ENCODE results near the gene HMX2. TPM values are rescaled to one million over a fixed set of nuclear protein-coding genes. Genes with fewer than 3 reads are reported as not detected.

HMX2 gene
- total RNA-seq, 2 donors from 2014 or later = not detected

- no peak for DNase-seq (ENCODE audit: low spot score)
- intact Hi-C loops (cut with DNase I) = no loop called here
Observed at GRCh38 chr10:123136221-123136805, 11.6 kb upstream of the HMX2 start.

DNA sequence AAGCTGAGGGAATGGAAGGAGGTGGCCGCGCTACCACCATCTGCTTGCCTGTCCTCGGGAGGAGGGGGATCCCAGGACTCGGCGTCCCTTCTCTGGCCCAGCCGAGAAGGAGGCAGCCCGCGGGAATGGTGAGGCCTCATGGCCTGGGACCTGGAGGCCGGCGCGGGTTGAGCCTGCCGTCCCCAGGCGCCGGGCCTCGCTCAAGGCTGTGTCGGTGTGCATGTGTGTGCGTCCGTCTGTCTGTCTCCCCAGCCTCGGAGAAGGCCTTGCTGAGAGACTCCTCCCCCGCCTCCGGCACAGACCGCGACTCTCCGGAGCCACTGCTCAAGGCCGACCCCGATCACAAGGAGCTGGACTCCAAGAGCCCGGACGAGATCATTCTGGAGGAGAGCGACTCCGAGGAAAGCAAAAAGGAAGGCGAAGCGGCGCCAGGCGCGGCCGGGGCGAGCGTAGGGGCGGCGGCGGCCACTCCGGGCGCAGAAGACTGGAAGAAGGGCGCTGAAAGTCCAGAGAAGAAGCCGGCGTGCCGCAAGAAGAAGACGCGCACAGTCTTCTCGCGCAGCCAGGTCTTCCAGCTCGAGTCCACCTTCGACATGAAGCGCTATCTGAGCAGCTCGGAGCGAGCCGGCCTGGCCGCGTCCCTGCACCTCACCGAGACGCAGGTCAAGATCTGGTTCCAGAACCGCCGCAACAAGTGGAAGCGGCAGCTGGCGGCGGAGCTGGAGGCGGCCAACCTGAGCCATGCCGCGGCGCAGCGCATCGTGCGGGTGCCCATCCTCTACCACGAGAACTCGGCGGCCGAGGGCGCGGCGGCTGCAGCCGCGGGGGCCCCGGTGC is 10.9 kb upstream of the HMX2 start:
- intact Hi-C loops (cut with DNase I) = no loop called here
- peak; percentile 82 for DNase-seq (ENCODE audit: low spot score)

GRCh38 chr10:123139165-123139520 is 8.8 kb upstream of the HMX2 start:
- intact Hi-C loops (cut with DNase I) = no loop called here

GRCh38 chr10:123139521-123140163 is 8.3 kb upstream of the HMX2 start:
- intact Hi-C loops (cut with DNase I) = no loop called here
- DNase-seq (ENCODE audit: low spot score) = no peak

More at GRCh38 chr10:123139165-123139520, 8.8 kb upstream of the HMX2 start:
- DNase-seq (ENCODE audit: low spot score) = no peak

DNA sequence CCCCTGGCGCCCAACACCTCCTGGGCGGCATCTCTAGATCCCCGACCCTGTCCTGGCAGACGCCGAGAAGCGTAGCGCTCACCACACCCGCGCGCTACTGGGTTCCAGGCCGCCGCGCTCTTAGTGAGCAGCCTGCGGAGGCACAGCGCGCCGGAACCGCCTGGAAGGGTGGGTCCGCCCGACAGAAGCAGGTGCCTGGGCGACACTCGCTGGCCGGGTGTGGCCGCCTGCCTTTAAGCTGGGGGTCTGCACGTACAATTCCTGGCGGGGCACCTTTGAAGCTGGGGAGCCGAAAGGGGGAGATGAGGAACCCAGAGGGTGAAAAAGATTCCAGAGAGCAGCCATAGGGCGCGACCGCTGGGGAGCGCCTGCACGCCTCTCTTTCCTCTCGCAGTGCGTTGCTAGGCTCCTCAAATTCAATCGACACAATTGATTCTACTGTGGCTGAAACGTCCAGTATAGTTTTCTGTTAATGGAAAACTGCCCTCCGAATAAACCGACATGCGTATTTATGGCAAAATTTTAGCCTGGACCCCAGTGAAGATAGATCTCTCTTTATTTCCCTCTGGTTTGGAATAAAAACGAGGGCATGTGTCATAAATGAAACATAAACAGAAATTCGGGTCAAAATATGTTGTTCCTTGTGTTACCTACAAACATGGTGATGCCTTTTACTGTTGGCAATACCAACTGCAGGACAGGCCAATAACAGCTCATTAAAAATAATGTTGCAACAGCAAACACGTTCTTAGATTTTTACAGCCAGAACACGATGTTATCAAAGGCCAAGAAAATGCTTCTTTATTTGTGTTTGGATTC is 7.6 kb upstream of the HMX2 start:
- intact Hi-C loops (cut with DNase I) = no loop called here
- no peak for DNase-seq (ENCODE audit: low spot score)

DNA sequence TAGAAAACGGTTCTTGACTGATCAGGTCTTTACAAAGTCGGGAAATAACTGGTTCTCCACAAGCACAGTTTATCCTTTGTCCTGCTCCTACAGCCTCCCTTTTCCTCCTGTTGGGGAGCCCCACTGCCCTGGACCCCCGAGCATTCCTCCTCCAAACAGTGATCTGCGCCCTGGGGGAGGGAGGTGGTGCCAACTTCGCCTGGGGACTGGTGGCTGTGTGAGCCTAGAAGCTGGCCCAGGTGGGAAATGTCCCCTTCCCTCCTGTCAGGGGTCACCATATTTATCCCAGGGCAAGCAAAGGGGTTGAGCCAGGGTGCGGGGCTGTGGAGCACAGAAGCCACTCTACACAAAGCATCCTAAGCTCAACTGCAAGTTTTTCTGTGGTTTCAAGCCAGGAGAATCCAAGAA is 6.9 kb upstream of the HMX2 start:
- intact Hi-C loops (cut with DNase I) = no loop called here
- DNase-seq (ENCODE audit: low spot score) = no peak

- DNase-seq (ENCODE audit: low spot score) = no peak
- intact Hi-C loops (cut with DNase I) = no loop called here
Observed at GRCh38 chr10:123141791-123142700, 5.9 kb upstream of the HMX2 start.

GRCh38 chr10:123142701-123143161 is 5.2 kb upstream of the HMX2 start:
- DNase-seq (ENCODE audit: low spot score) = no peak
- intact Hi-C loops (cut with DNase I) = no loop called here

GRCh38 chr10:123143162-123143824 is 4.6 kb upstream of the HMX2 start:
- no peak for DNase-seq (ENCODE audit: low spot score)
- intact Hi-C loops (cut with DNase I) = no loop called here

DNA sequence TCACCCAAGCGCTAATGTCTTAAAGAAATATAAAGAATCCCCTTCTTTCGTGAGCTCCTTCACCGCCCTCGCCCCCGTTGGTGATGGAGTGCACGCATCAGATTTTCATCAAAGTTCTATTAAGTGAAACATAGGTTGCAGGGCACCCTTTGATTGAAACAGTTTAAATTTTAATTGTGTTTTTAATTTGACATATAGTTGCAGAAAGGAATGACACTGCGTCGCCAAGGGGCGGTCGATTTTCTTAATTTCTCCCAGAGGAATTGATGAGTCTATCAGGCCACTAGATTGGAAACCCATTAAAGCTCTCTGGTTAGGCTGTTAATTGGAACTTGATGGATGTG is 4.1 kb upstream of the HMX2 start:
- intact Hi-C loops (cut with DNase I) = no loop called here
- no peak for DNase-seq (ENCODE audit: low spot score)

GRCh38 chr10:123144697-123145541 is 3.0 kb upstream of the HMX2 start:
- DNase-seq (ENCODE audit: low spot score) = no peak
- intact Hi-C loops (cut with DNase I) = no loop called here

DNA sequence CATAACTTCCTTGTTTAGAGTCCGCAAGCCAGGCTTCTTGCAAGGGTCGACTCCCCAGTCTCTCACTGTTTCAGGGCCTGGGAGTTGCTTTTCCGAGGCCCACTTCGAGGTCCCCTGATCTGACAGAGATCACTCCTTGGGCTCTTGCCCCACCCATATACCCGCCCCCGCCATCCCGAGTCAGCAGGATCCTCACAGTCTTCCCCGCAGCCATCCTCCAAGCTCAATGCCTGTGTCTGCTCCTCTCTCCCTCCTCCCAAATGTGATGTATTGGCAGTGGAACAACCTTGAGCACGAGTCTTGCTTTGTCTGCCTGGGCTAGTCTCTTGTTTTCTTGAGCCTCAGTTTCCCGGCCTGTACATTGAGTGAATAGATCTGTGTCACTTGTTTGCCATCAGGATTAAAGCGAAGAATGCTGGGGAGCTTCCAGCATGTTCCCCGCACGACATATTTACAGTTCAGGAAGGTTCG is 2.4 kb upstream of the HMX2 start:
- DNase-seq (ENCODE audit: low spot score) = no peak
- intact Hi-C loops (cut with DNase I) = loop anchor here in 1 of 2 donors (1.0 kb wide), 1 partner anchor 10 kb away; the partner anchor contains the start of gene HMX3

- intact Hi-C loops (cut with DNase I) = loop anchor here in 1 of 2 donors (1.0 kb wide), 1 partner anchor 11 kb away; the partner anchor contains the start of gene HMX3
- no peak for DNase-seq (ENCODE audit: low spot score)
Observed at GRCh38 chr10:123146013-123146893, 1.7 kb upstream of the HMX2 start.

GRCh38 chr10:123146894-123147634 is 872 bp upstream of the HMX2 start:
- no peak for DNase-seq (ENCODE audit: low spot score)
- intact Hi-C loops (cut with DNase I) = loop anchor here in 1 of 2 donors (1.0 kb wide), 1 partner anchor 12 kb away; the partner anchor contains the start of gene HMX3

DNA sequence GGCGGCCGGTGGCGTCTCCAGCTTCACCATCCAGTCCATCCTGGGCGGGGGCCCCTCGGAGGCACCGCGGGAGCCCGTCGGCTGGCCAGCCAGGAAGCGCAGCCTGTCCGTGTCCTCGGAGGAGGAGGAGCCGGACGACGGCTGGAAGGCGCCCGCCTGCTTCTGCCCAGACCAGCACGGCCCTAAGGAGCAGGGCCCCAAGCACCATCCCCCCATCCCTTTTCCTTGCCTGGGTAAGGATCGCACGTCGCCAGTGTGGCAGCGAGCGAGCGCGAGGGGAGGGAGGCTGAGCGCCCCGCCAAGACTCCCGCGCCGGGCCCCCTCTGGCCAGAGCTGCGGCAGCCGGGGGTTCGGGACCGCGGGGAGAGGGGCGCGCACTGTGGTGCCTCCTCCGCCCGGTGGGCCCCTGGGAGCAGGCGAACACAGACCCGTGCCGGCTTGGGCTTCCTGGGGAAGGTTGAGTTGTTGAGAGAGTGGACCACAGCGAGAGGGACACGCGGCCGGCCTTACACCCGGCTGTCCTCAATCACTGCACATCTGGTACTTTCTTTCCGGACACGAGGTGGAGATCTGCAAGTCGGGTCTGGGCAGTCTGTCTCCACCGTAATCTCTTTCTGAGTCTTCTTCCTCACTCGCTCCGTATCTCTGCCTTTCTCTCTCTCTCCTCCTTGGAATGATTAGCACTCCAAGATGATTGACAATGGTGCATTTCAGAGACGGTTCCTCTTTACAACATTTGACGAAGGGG is 652 bp downstream of the HMX2 start:
- no peak for DNase-seq (ENCODE audit: low spot score)

More for the DNA sequence above, 652 bp downstream of the HMX2 start:
- intact Hi-C loops (cut with DNase I) = no loop called here
